H1 (cell line): ENCODE measurements around the gene CDC42EP1. TPM values are rescaled to one million over a fixed set of nuclear protein-coding genes. Genes with fewer than 3 reads are reported as not detected.

ENCODE experiments used
- CTCF ChIA-PET: fragments of 300-600 bp; sonication (Branson Sonifier 250); formaldehyde crosslinking; loops from one replicate; lab custom pipeline; 2021; ENCODE audit not compliant: partially characterized antibody; lab: Charles Lee
- POLR2A ChIA-PET: fragments of 300-600 bp; sonication (Branson Sonifier 250); formaldehyde crosslinking; loops from one replicate; lab custom pipeline; 2021; ENCODE audit warnings: inconsistent platforms; ENCODE audit not compliant: partially characterized antibody; lab: Charles Lee
- DNase-seq, 2 experiments: peaks; one replicate each; pipeline versions ENCODE4 v3.0.0 to v3.0.0-alpha.2; 2010 to 2022; ENCODE audit warnings: low spot score in 2 of 2, low read depth in 1 of 2, mixed read lengths in 1 of 2
- FAIRE-seq: peaks from 2 replicates; lab custom pipeline; 2011; peaks lifted over from hg19 to GRCh38; lab: Jason Lieb, UNC
- H2AFZ ChIP-seq: 2 replicates; pipeline ENCODE4 v1.8.1; 2012; ENCODE audit warnings: low read length, inconsistent platforms
- H2AK5ac ChIP-seq: 2 replicates; pipeline ENCODE4 v1.6.1; 2013; ENCODE audit warnings: low read depth, low read length
- H2BK120ac ChIP-seq: replicated peaks from 2 replicates; pipeline ENCODE3; 2013; ENCODE audit warnings: low read depth, low read length, inconsistent platforms
- H2BK12ac ChIP-seq: 2 replicates; pipeline ENCODE4 v1.6.1; 2013; ENCODE audit warnings: low read depth, low read length
- H2BK15ac ChIP-seq: 2 replicates; pipeline ENCODE4 v1.6.1; 2013; ENCODE audit warnings: low read length
- H2BK20ac ChIP-seq: 2 replicates; pipeline ENCODE4 v1.6.1; 2013; ENCODE audit warnings: low read length
- H2BK5ac ChIP-seq: 2 replicates; pipeline ENCODE4 v1.6.1; 2013; ENCODE audit warnings: low read depth, low read length
- H3K14ac ChIP-seq: 2 replicates; pipeline ENCODE4 v1.6.1; 2013; ENCODE audit warnings: inconsistent platforms; ENCODE audit not compliant: insufficient read length
- H3K18ac ChIP-seq: 2 replicates; pipeline ENCODE4 v1.6.1; 2013; ENCODE audit warnings: low read length; ENCODE audit errors: extremely low read depth
- H3K23ac ChIP-seq: 2 replicates; pipeline ENCODE4 v1.6.1; 2013; ENCODE audit warnings: inconsistent platforms; ENCODE audit not compliant: insufficient read length
- H3K23me2 ChIP-seq: 2 replicates; pipeline ENCODE4 v1.6.1; 2013; ENCODE audit warnings: low read depth, low read length
- H3K27ac ChIP-seq: 2 replicates; pipeline ENCODE4 v1.6.1; 2011; ENCODE audit warnings: low read depth, low read length, inconsistent platforms
- H3K27me3 ChIP-seq, 4 experiments: replicated peaks in 1 of 4; 1 replicate in 1 of 4; 2 replicates in 3 of 4; pipeline versions ENCODE4 v1.6.1 to v1.8.1; 2011 to 2013; ENCODE audit warnings: low read length in 3 of 4, mild to moderate bottlenecking in 3 of 4, inconsistent platforms in 2 of 4, mixed read lengths in 2 of 4, moderate library complexity in 1 of 4; ENCODE audit not compliant: control insufficient read depth in 3 of 4, insufficient read depth in 3 of 4; ENCODE audit errors: extremely low read depth in 1 of 4
- H3K36me3 ChIP-seq, 4 experiments: 2 replicates each; pipeline versions ENCODE4 v1.6.1 to v1.8.1; 2011 to 2013; ENCODE audit warnings: mild to moderate bottlenecking in 4 of 4, low read length in 3 of 4, moderate library complexity in 2 of 4, control low read depth in 1 of 4, inconsistent platforms in 1 of 4; ENCODE audit not compliant: insufficient read depth in 4 of 4, control insufficient read depth in 2 of 4
- H3K4ac ChIP-seq: replicated peaks from 2 replicates; pipeline ENCODE3; 2013; ENCODE audit warnings: low read length, low read depth, mixed read lengths, inconsistent platforms; ENCODE audit not compliant: insufficient read length
- H3K4me1 ChIP-seq, 4 experiments: replicated peaks in 1 of 4; 1 replicate in 1 of 4; 2 replicates in 3 of 4; pipeline versions ENCODE4 v1.6.1 to v1.8.1; 2011 to 2013; ENCODE audit warnings: low read length in 3 of 4, inconsistent platforms in 2 of 4, mixed read lengths in 1 of 4; ENCODE audit not compliant: insufficient read depth in 4 of 4, control insufficient read depth in 3 of 4
- H3K4me2 ChIP-seq, 2 experiments: 2 replicates each; pipeline versions ENCODE4 v1.6.1 to v1.8.1; 2011 to 2013; ENCODE audit warnings: low read depth in 2 of 2, low read length in 2 of 2, control low read depth in 1 of 2, inconsistent platforms in 1 of 2, mild to moderate bottlenecking in 1 of 2; ENCODE audit not compliant: insufficient read depth in 1 of 2
- H3K4me3 ChIP-seq, 4 experiments: fragments of 200-600, 300-600 bp in 1 of 4; sonication (generic), shearing (Covaris generic), sonication (Bioruptor Twin) in 1 of 4; 2 replicates each; pipeline versions ENCODE4 v1.5.1 to v1.8.1; 2011 to 2016; ENCODE audit warnings: low read length in 4 of 4, low read depth in 3 of 4, control low read depth in 2 of 4, inconsistent platforms in 2 of 4, mild to moderate bottlenecking in 2 of 4, mixed read lengths in 1 of 4, moderate library complexity in 1 of 4; ENCODE audit not compliant: insufficient read depth in 2 of 4; ENCODE audit errors: extremely low read depth in 1 of 4
- H3K56ac ChIP-seq: replicated peaks from 2 replicates; pipeline ENCODE3; 2013; ENCODE audit warnings: low read depth, mild to moderate bottlenecking, mixed read lengths, low read length, inconsistent platforms; ENCODE audit not compliant: insufficient read length
- H3K79me1 ChIP-seq: 2 replicates; pipeline ENCODE4 v1.6.1; 2013; ENCODE audit warnings: low read depth, low read length, control low read depth
- H3K79me2 ChIP-seq, 2 experiments: 2 replicates each; pipeline versions ENCODE4 v1.6.1 to v1.8.1; 2012 to 2013; ENCODE audit warnings: low read length in 2 of 2, mild to moderate bottlenecking in 2 of 2, inconsistent platforms in 1 of 2; ENCODE audit not compliant: insufficient read depth in 2 of 2, control insufficient read depth in 1 of 2
- H3K9ac ChIP-seq, 4 experiments: replicated peaks in 1 of 4; 1 replicate in 1 of 4; 2 replicates in 3 of 4; pipeline versions ENCODE4 v1.6.1 to v1.8.1; 2011 to 2013; ENCODE audit warnings: low read depth in 3 of 4, low read length in 3 of 4, control low read depth in 2 of 4, mild to moderate bottlenecking in 2 of 4, moderate library complexity in 2 of 4, inconsistent platforms in 1 of 4; ENCODE audit errors: extremely low read depth in 1 of 4
- H3K9me3 ChIP-seq, 2 experiments: 2 replicates each; pipeline versions ENCODE4 v1.6.1 to v1.8.1; 2012 to 2013; ENCODE audit warnings: mild to moderate bottlenecking in 2 of 2, moderate library complexity in 2 of 2, control low read depth in 1 of 2, inconsistent platforms in 1 of 2, low read depth in 1 of 2, low read length in 1 of 2, mixed read lengths in 1 of 2; ENCODE audit not compliant: insufficient read depth in 2 of 2
- H4K20me1 ChIP-seq, 2 experiments: replicated peaks in 1 of 2; 2 replicates each; pipeline versions ENCODE3 to v1.8.1; 2011 to 2013; ENCODE audit warnings: inconsistent platforms in 2 of 2, low read length in 2 of 2, mild to moderate bottlenecking in 1 of 2; ENCODE audit not compliant: insufficient read depth in 2 of 2, control insufficient read depth in 1 of 2
- H4K5ac ChIP-seq: 2 replicates; pipeline ENCODE4 v1.6.1; 2013; ENCODE audit warnings: low read length, low read depth, mixed read lengths, inconsistent platforms; ENCODE audit not compliant: insufficient read length
- H4K8ac ChIP-seq: 2 replicates; pipeline ENCODE4 v1.8.0; 2013; ENCODE audit warnings: mild to moderate bottlenecking, moderate library complexity, low read length, inconsistent platforms; ENCODE audit not compliant: insufficient read depth; ENCODE audit errors: extremely low read depth
- H4K91ac ChIP-seq: replicated peaks from 2 replicates; pipeline ENCODE3; 2013; ENCODE audit warnings: low read length, mixed read lengths, inconsistent platforms; ENCODE audit not compliant: insufficient read length
- CHD1 ChIP-seq: IDR thresholded peaks from 2 replicates; pipeline ENCODE4 v1.6.1; 2012; ENCODE audit warnings: low read depth, low read length, improper control_type of control experiment
- CHD2 ChIP-seq: IDR thresholded peaks from 2 replicates; pipeline ENCODE4 v1.6.1; 2012; ENCODE audit warnings: low read length, improper control_type of control experiment
- EGR1 ChIP-seq: IDR thresholded peaks from 2 replicates; pipeline ENCODE4 v1.6.1; 2011; ENCODE audit warnings: low read depth, low read length, borderline replicate concordance
- NANOG ChIP-seq: IDR thresholded peaks from 2 replicates; pipeline ENCODE4 v1.6.1; 2011; ENCODE audit warnings: low read length, low read depth, mild to moderate bottlenecking, inconsistent platforms; ENCODE audit not compliant: insufficient read depth, poor library complexity, severe bottlenecking
- SIX5 ChIP-seq: IDR thresholded peaks from 2 replicates; pipeline ENCODE4 v1.6.1; 2011; ENCODE audit warnings: mild to moderate bottlenecking, low read depth, low read length
- SP2 ChIP-seq: IDR thresholded peaks from 2 replicates; pipeline ENCODE4 v1.6.1; 2012; ENCODE audit warnings: mild to moderate bottlenecking, low read length, inconsistent platforms
- SRF ChIP-seq: IDR thresholded peaks from 2 replicates; pipeline ENCODE4 v1.6.1; 2011; ENCODE audit warnings: mild to moderate bottlenecking, low read depth, low read length, moderate library complexity
- SUZ12 ChIP-seq: fragments of 200-600 bp; sonication (generic); IDR thresholded peaks from 2 replicates; pipeline ENCODE4 v1.6.1; 2012; ENCODE audit warnings: mild to moderate bottlenecking, inconsistent platforms, low read length, moderate library complexity, mixed read lengths
- WGBS, 2 experiments: shearing (Covaris generic) in 1 of 2; methylation state at CpG; one replicate each; pipeline versions ENCODE4 v1.1.6 to v1.1.7; 2013 to 2015; ENCODE audit warnings: low lambda C conversion rate in 2 of 2, mixed read lengths in 2 of 2, inconsistent platforms in 1 of 2, low coverage in 1 of 2, missing lambda C conversion rate in 1 of 2; ENCODE audit not compliant: insufficient replicate concordance in 2 of 2, insufficient coverage in 1 of 2, insufficient read length in 1 of 2; ENCODE audit errors: extremely low coverage in 1 of 2, missing lambda C conversion rate in 1 of 2; 5-methylcytosine and 5-hydroxymethylcytosine counted together
- polyA plus RNA-seq, 7 experiments: library from polyadenylated mRNA; depleted of rRNA in 3 of 7; stranded (reverse) in 5 of 7; unstranded in 2 of 7; fragments of >200 nt in 5 of 7; fragments of 200-250 nt in 2 of 7; gene quantifications; 1 replicate in 5 of 7; 2 replicates in 1 of 7; 4 replicates in 1 of 7; pipeline versions ENCODE4 v1.2.1 to v1.2.3, GENCODE V29; 2011 to 2013; ENCODE audit warnings: missing spikeins in 2 of 7, mixed read lengths in 2 of 7
- total RNA-seq: library from RNA; stranded (reverse); fragmentation: NEBNext Ultra II Directional; extraction: Animal tissue kit (Norgen Biotek cat#: 25700); gene quantifications from 2 replicates; pipeline ENCODE4 v1.2.1, GENCODE V29; 2021
- TF ChIP-seq, protein P1 (sequence below): IDR thresholded peaks from 2 replicates; pipeline ENCODE4 v1.6.1; 2011; ENCODE audit warnings: low read depth, mild to moderate bottlenecking, low read length; ENCODE audit not compliant: insufficient read depth

The CDC42EP1 gene
- total and polyA plus RNA-seq, 2 of the 8 experiments (the other 6 are each of a cell fraction or from before 2014, with no cell fraction given), result 8.3 to 11.2 TPM

DNA sequence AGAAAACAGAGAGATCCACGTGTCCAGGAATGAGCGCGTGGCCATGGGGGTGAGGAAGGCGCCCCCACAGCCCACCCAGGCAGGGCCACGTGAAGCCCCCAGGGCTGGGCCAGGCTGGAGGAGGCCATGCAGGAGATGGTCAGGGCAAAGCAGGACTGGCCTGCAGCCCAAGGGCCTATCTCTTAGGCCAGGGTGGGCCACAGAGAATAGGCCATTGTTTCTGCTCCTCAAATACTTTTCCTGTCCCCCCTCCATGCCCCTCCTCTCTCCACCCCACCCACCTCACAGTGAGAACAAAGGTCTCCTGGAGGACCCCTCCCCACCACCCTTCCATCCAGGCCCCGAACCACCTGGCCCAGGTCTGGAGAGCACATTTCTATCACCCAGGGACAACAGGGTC is 8.3 kb upstream of the CDC42EP1 start:
- no peaks in the 10 kb centered on the region for H4K20me1 ChIP-seq
- H3K36me3 ChIP-seq, result no peaks in the 10 kb centered on the region
- H2BK120ac ChIP-seq, result no peak overlapping the region
- no peak overlapping the region for H3K27ac ChIP-seq
- H3K4me2 ChIP-seq, result no peak overlapping the region
- no peak overlapping the region for H4K8ac ChIP-seq
- no peaks in the 10 kb centered on the region for H3K9me3 ChIP-seq
- 93% methylated on average over 5 of the region's 6 CpGs; no CpG with 5 or more reads in 1 of the 2 experiments for WGBS, 2 experiments
- no peak overlapping the region for H2BK15ac ChIP-seq
- H3K56ac ChIP-seq, result no peak overlapping the region
- H3K79me1 ChIP-seq, result no peaks in the 10 kb centered on the region
- no peak overlapping the region for H3K4me3 ChIP-seq
- H4K5ac ChIP-seq, result no peak overlapping the region
- DNase-seq (no peak), FAIRE-seq (no peak)
- H2AK5ac ChIP-seq, result peak overlapping the region; percentile 82; the same call in 1 of the 2 replicates
- no peaks in the 10 kb centered on the region for H3K79me2 ChIP-seq
- H3K4me1 ChIP-seq, result peaks cover 5 to 35% (median 14%) of the 10 kb centered on the region in 4 experiments
- no peak overlapping the region; the same call in 1 of the 2 replicates for H2BK5ac ChIP-seq
- H2BK20ac ChIP-seq, result no peak overlapping the region
- peak overlapping the region; percentile 90; the same call in 1 of the 2 replicates for H2BK12ac ChIP-seq
- CTCF ChIA-PET, result interaction anchor here (1.3 to 16.8 kb wide), 5 partner anchors 8 to 55 kb away, joined by 3 to 1347 read pairs (median 5); partner anchors contain the start of genes CDC42EP1 and LGALS2
- peak overlapping the region; percentile 69 for H3K4ac ChIP-seq
- no peak overlapping the region for H3K23ac ChIP-seq
- no peak for TF ChIP-seq SUZ12
- TF ChIP-seq CHD2, result no peak
- no peak for TF ChIP-seq SIX5
- TF ChIP-seq SRF, result no peak
- no peak for TF ChIP-seq EGR1
- TF ChIP-seq CHD1, result no peak
- no peak for TF ChIP-seq SP2
- no peak for TF ChIP-seq NANOG
- TF ChIP-seq, protein P1, sequence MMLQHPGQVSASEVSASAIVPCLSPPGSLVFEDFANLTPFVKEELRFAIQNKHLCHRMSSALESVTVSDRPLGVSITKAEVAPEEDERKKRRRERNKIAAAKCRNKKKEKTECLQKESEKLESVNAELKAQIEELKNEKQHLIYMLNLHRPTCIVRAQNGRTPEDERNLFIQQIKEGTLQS, result no peak
- H3K18ac ChIP-seq, result no peak overlapping the region; the same call in 1 of the 2 replicates
- POLR2A ChIA-PET, result interaction anchor here (1.3 to 13.2 kb wide), 2 partner anchors 14 to 69 kb away, joined by 3 to 198 read pairs; partner anchors contain the start of gene CDC42EP1
- peaks cover 7% of the 10 kb centered on the region for H3K23me2 ChIP-seq
- H4K91ac ChIP-seq, result peak overlapping the region; percentile 85
- H2AFZ ChIP-seq, result no peak overlapping the region
- no peak overlapping the region for H3K14ac ChIP-seq
- no peak overlapping the region for H3K9ac ChIP-seq
- peaks cover 0 to 5% (median 2%) of the 10 kb centered on the region in 4 experiments; a peak in 5 of 7 replicates for H3K27me3 ChIP-seq
